T-helper 1 cell (primary cell): ENCODE data around the gene PSTK.

ENCODE experiments used
- DNase-seq, 5 donors: peaks; one replicate each; pipeline ENCODE4 v3.0.0-alpha.2; 2012 to 2020

The PSTK gene

GRCh38 chr10:123021517-123021916 is 41.3 kb downstream of the PSTK start:
- DNase-seq: no peak

DNA sequence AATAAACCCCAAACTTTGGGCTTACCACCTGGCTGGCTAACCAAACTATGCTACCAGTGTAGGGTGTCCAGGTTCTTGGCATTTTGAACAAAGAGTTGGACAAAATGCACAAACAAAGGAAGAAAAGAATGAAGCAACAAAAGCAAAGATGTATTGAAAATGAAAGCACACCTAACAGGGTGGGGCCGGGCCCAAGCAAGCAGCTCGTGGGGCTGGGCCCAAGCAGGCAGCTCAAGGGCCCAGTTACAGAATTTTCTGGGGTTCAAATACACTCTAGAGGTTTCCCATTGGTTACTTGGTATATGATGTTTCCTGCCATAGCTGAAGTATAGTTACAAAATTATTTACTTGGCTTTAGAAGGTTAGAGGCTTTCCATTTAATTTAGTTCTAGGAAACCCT is 44.3 kb downstream of the PSTK start:
- no peak for DNase-seq

- DNase-seq: no peak
Observed at GRCh38 chr10:123026302-123026701, 46.1 kb downstream of the PSTK start.

DNA sequence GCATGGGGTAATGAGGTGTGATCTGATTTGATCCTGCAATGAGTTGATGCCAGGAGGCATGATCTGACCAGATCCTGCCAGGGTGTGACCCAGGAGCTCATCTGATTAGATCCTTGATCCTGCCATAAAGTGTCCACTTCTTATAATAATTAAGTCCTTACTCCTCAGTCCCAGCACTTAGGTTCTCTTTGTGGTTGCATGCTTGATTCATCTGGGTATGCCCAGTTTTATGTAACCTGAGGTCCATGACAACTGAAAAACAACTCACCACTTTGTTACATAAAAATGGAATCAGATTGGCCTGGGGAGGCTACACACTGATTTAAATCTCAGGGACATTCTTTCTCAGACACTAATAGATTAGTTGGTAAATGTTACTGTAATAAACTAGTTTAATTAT is 47.7 kb downstream of the PSTK start:
- no peak for DNase-seq

- no peak for DNase-seq
Observed at GRCh38 chr10:123031124-123031523, 50.9 kb downstream of the PSTK start.

DNA sequence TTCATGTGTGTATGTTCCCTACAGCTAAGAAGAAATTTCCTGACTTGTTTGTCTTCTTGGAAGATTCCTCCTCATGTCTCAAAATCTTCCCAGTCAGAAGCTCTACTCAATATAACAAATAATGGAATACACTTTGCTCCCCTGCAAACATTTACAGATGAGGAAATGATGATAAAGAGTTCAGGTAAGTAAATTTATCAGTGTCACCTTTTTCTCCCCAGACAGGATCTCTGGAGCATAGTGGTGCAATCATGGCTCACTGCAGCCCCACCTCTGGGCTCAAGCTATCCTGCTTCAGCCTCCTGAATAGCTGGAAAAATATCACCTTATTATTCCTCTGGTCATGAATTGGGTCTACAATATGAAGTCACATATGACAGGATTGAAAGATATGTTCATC is 54.1 kb downstream of the PSTK start:
- DNase-seq: no peak

DNA sequence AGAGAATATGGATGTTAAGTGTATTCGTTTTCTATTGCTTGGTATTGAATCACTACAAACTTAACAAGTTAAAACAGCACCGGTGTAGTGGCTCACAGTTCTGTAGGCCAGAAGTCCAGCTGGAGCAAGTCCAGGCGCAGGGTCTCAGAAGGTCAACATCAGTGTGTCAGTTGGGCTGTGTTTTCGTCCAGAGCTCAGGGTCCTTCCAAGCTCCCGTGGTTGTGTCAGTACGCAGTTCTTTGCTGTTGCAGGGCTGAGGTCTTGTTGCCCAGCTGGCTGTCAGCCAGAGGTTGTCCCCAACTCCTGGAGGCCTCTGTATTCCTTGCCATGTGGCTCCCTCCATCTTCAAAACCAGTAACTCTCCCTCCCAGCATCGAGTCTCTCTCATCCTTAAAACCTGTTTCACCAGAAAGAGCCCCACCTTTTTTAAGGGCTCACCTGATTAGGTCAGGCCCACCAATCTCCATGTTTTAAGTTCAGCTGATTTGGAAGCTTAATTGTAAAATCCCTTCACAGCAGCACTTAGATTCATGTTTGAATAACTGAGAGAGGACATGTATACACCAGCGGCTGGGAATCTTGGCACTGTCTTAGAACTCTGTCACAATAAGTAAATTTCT is 55.4 kb downstream of the PSTK start:
- DNase-seq: no peak

DNA sequence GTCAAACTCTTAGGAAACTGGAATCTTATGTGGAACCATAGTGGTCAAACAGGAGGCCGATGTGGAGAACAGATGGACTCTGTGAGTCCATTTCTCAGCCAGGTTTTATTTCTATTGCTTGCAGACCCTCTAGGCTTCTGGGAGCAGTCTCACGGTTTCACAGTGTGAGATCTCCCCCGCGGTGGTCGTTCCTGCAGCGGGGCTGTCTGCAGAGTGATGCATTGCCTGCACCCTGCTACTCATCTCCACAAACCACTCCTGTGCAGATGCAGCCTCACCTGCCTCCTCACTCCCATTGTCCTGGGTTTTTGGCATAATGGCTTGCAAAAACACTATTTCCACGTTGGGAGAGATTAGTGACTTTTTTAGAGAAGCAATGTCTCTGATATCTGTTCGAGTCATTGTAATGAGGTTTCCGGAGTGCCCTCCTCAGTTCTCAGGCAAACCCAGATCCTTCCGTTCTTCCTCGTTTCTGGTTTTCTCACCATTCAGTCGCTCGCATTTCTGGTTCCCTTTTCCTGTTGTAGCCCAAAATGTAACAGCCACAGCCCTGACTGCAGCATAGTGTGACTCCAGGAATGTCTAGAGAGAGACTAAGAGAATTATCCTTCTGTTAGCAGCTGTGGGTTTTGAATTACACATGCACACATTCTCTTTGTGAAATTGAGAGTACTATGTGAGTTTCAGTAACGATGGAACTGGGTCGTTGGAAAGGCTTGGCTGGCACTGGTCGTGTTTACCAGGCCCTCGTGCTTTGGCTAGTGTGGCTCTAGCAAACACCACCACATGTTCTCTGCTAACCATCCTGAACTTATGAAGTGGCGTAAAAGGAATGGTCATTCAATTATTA is 58.8 kb downstream of the PSTK start:
- DNase-seq: no peak

DNA sequence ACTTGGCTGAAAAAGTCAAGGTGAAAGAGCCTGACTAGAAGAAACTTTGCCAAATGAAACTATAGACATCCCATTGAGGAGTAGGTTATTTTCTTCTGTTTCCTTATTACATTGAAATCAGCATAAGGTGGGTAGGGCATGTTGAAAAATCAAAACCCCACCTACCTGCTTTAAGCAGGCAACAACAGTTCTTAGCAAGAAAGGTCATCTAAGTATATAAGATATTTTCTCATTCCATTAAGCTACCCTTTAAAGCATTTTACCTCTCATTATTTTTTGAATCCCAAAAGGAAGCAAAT is 59.4 kb downstream of the PSTK start:
- DNase-seq: no peak
